HL-60 (cell line): ENCODE data around the gene CSNK1A1.
"Not testable (repeated sequence)": the region's sequence is repeated elsewhere in the genome, so short reads cannot be mapped to it uniquely, and the experiment has no call there.

ENCODE experiments used
- DNase-seq, 2 experiments: peaks; one replicate each; pipeline ENCODE4 v3.0.0-alpha.2; 2010 to 2020; ENCODE audit warnings: low read depth in 1 of 2, low spot score in 1 of 2
- H3K27ac ChIP-seq: fragments of 250-450 bp; sonication (Bioruptor Pico); replicated peaks from 2 replicates; pipeline ENCODE4 v1.5.1; 2020; ENCODE audit warnings: mild to moderate bottlenecking, moderate library complexity
- H3K27me3 ChIP-seq: fragments of 250-450 bp; sonication (Bioruptor Pico); 2 replicates; pipeline ENCODE4 v1.5.1; 2021; ENCODE audit warnings: mild to moderate bottlenecking, moderate library complexity; ENCODE audit not compliant: insufficient read depth, poor library complexity, severe bottlenecking
- H3K4me3 ChIP-seq: replicated peaks from 2 replicates; pipeline ENCODE4 v1.5.1; 2011; ENCODE audit warnings: mild to moderate bottlenecking, control low read depth, low read length; ENCODE audit not compliant: insufficient read depth
- CTCF ChIP-seq: IDR thresholded peaks from one replicate; pipeline ENCODE4 v1.5.1; 2011; ENCODE audit warnings: low read length, control low read depth, inconsistent platforms; ENCODE audit not compliant: insufficient read depth
- GABPA ChIP-seq: IDR thresholded peaks from 2 replicates; pipeline ENCODE4 v1.6.1; 2012; ENCODE audit warnings: low read depth
- POLR2AphosphoS5 ChIP-seq: IDR thresholded peaks from 2 replicates; pipeline ENCODE4 v1.6.1; 2012; ENCODE audit warnings: low read depth
- REST ChIP-seq: IDR thresholded peaks from 2 replicates; pipeline ENCODE4 v1.6.1; 2012; ENCODE audit warnings: low read depth; ENCODE audit not compliant: insufficient replicate concordance
- SPI1 ChIP-seq: IDR thresholded peaks from 2 replicates; pipeline ENCODE4 v1.6.1; 2012; ENCODE audit warnings: low read depth, mild to moderate bottlenecking, borderline replicate concordance

Gene CSNK1A1

GRCh38 chr5:149448431-149448830 is 102.8 kb downstream of the CSNK1A1 start:
- no peak overlapping the region for H3K4me3 ChIP-seq
- no peak for DNase-seq
- H3K27me3 ChIP-seq = no peaks in the 10 kb centered on the region
- no peak overlapping the region for H3K27ac ChIP-seq
- no peak for TF ChIP-seq CTCF

GRCh38 chr5:149447373-149448367 is 103.6 kb downstream of the CSNK1A1 start:
- Histone ChIP-seq H3K27me3 (no peaks in the 10 kb centered on the region), H3K27ac (no peak overlapping the region), H3K4me3 (no peak overlapping the region)
- no peak for DNase-seq
- no peak for TF ChIP-seq POLR2AphosphoS5
- no peak for TF ChIP-seq CTCF
- no peak for TF ChIP-seq SPI1
- TF ChIP-seq GABPA = no peak
- TF ChIP-seq REST = no peak

- H3K27me3 ChIP-seq, H3K4me3 ChIP-seq, H3K27ac ChIP-seq, DNase-seq: not testable (repeated sequence)
Measured at GRCh38 chr5:149446794-149447193, 104.4 kb downstream of the CSNK1A1 start.

GRCh38 chr5:149445739-149446369 is 105.4 kb downstream of the CSNK1A1 start:
- Histone ChIP-seq H3K27me3 (no peaks in the 10 kb centered on the region), H3K27ac (no peak overlapping the region), H3K4me3 (no peak overlapping the region)
- TF ChIP-seq REST (no peak), GABPA (no peak), SPI1 (no peak), CTCF (no peak)
- no peak for DNase-seq
